IPS-11a (cell line): Measurements from ENCODE around the gene NRIP3.

Source experiments
- H3K4me3 ChIP-seq: one replicate; pipeline ENCODE4 v1.5.1; 2013; ENCODE audit warnings: low read depth, low read length, control low read depth

NRIP3 gene

DNA sequence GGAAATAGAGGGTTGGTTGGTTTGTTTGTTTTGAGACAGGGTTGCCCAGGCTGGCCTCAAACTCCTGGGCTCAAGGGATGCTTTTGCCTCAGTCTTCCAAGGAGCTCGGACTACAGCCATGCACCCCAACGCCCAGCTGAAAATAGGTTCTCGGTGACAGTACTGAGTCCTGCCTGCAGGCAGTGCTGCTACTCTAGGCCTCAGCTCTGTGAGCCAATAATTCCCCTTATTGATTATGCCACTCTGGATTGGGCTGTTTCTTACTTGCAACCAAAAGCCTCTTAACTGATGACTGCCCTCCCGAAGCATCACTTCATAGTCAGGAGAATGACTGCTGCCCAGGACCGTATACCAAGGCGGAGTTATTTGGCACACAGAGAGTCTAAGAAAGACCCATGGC is 69.9 kb downstream of the NRIP3 start:
- H3K4me3 ChIP-seq, result no peak overlapping the region

DNA sequence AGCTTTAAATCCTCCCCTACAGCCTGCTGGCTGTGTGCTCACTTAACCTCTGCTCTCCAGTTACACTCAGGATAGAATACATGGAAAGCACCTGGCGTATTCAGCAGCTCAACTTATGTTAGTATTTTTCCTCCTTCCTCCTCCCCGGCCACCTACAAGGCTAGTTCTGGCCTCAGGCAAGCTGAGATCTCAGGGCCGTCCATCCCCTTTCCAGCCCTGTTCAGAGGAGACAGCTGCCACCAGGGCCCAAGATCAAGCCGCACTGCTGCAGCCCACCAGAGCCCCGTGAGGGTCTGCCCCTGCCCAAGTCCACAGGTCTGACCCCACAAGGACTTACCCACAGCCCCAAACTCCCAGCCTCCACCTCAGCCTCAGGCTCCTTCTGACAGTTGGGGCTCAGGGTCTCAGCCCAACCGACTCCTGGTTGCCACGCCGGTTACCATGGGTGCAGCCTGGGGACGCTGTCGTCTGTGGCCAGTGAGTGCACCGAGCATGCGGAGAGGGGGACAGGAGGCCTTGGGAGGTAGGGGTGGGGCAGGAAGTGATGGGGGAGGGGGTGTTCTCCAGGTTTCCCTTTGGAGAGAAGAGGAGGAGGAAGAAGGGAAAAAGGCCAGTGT is 71.1 kb downstream of the NRIP3 start, which contains the start of gene C11orf16:
Gene C11orf16 (minus strand): TSS at position 384 of the 617 bp plus-strand sequence. CDS start 639 bp downstream, outside the sequence.
- no peak within 1 kb of the TSS for H3K4me3 ChIP-seq
